Measurements from ENCODE around the gene PITPNC1.
A peak's percentile ranks its signal among the peaks of the same experiment; 100 is the strongest.

DNA sequence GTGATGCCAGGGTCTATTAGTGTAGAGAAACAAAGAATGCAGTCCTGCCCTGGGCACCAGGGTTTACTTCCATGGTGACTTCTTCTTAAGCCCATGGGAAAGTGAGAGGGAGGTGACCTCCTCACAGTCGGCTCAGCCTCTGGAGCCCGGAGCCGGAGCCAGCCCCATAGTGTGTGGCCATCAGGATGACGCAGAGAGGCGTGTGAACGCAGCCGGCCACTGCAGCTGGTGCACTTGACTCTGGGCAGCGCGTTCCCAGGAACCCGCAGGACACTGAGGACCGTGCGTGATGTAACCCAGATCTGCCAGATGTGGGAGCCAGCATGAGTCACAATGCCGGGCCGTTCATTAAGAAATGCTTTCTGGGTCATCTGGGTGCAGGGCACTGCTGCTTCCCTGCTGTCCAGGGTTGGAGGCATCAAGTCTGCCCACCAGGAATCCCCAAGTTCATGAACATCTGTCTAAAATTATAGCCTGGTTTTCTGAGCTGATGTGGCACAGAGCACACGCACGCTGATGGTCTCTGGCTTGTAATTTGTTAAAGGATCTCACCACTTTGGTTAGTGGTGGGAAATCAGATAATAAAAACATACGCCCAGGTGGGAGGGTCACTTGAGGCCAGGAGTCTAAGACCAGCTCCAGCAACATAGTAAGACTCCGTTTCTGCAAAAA is 114.1 kb downstream of the PITPNC1 start:
- peak in 1 of 2 donors; percentile 27 for TF ChIP-seq POLR2A (IDR thresholded peaks at IDR 0.05)
- TF ChIP-seq, protein P1, sequence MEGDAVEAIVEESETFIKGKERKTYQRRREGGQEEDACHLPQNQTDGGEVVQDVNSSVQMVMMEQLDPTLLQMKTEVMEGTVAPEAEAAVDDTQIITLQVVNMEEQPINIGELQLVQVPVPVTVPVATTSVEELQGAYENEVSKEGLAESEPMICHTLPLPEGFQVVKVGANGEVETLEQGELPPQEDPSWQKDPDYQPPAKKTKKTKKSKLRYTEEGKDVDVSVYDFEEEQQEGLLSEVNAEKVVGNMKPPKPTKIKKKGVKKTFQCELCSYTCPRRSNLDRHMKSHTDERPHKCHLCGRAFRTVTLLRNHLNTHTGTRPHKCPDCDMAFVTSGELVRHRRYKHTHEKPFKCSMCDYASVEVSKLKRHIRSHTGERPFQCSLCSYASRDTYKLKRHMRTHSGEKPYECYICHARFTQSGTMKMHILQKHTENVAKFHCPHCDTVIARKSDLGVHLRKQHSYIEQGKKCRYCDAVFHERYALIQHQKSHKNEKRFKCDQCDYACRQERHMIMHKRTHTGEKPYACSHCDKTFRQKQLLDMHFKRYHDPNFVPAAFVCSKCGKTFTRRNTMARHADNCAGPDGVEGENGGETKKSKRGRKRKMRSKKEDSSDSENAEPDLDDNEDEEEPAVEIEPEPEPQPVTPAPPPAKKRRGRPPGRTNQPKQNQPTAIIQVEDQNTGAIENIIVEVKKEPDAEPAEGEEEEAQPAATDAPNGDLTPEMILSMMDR (IDR thresholded peaks at IDR 0.05): no peak

Data from uterus (tissue), 2 donors.